Mesendoderm (in vitro differentiated cells): ENCODE data around the gene C9orf78.

ENCODE experiments used
- DNase-seq: peaks from one replicate; pipeline ENCODE4 v3.0.0; 2013
- H2AK5ac ChIP-seq: 2 replicates; pipeline ENCODE4 v1.6.1; 2013; ENCODE audit warnings: low read length, inconsistent platforms
- H2BK120ac ChIP-seq: 2 replicates; pipeline ENCODE4 v1.6.1; 2013; ENCODE audit warnings: low read depth, mild to moderate bottlenecking, low read length, moderate library complexity, mixed read lengths
- H2BK15ac ChIP-seq: replicated peaks from 2 replicates; pipeline ENCODE4 v1.6.1; 2013; ENCODE audit warnings: low read depth, mild to moderate bottlenecking, moderate library complexity
- H2BK5ac ChIP-seq: 2 replicates; pipeline ENCODE4 v1.6.1; 2013; ENCODE audit warnings: low read length, inconsistent platforms
- H3K18ac ChIP-seq: 2 replicates; pipeline ENCODE4 v1.6.1; 2013; ENCODE audit warnings: mild to moderate bottlenecking, low read length, mixed read lengths
- H3K23ac ChIP-seq: one replicate; pipeline ENCODE4 v1.6.1; 2013; ENCODE audit warnings: low read length
- H3K27ac ChIP-seq: 2 replicates; pipeline ENCODE4 v1.5.1; 2013; ENCODE audit warnings: low read depth, mild to moderate bottlenecking, inconsistent platforms, low read length, moderate library complexity
- H3K27me3 ChIP-seq: 2 replicates; pipeline ENCODE4 v1.6.1; 2013; ENCODE audit warnings: low read length, control low read depth, mild to moderate bottlenecking, inconsistent platforms; ENCODE audit not compliant: insufficient read depth, poor library complexity
- H3K36me3 ChIP-seq: 2 replicates; pipeline ENCODE4 v1.6.1; 2013; ENCODE audit warnings: low read length, inconsistent platforms; ENCODE audit not compliant: control insufficient read depth, insufficient read depth
- H3K4ac ChIP-seq: one replicate; pipeline ENCODE4 v1.6.1; 2013; ENCODE audit warnings: low read depth, mild to moderate bottlenecking, low read length, moderate library complexity
- H3K4me1 ChIP-seq: 2 replicates; pipeline ENCODE4 v1.6.1; 2013; ENCODE audit warnings: low read depth, low read length, inconsistent platforms; ENCODE audit not compliant: control insufficient read depth
- H3K4me2 ChIP-seq: 2 replicates; pipeline ENCODE4 v1.6.1; 2013; ENCODE audit warnings: low read length
- H3K4me3 ChIP-seq: 2 replicates; pipeline ENCODE4 v1.5.1; 2013; ENCODE audit warnings: mild to moderate bottlenecking, low read length
- H3K56ac ChIP-seq: one replicate; pipeline ENCODE4 v1.6.1; 2013; ENCODE audit warnings: low read length
- H3K79me1 ChIP-seq: 2 replicates; pipeline ENCODE4 v1.6.1; 2013; ENCODE audit warnings: low read length, inconsistent platforms
- H3K79me2 ChIP-seq: 2 replicates; pipeline ENCODE4 v1.6.1; 2013; ENCODE audit warnings: mild to moderate bottlenecking, low read length; ENCODE audit not compliant: control insufficient read depth, insufficient read depth
- H3K9ac ChIP-seq: 2 replicates; pipeline ENCODE4 v1.6.1; 2013; ENCODE audit warnings: low read length, inconsistent platforms
- H4K5ac ChIP-seq: one replicate; pipeline ENCODE4 v1.6.1; 2013; ENCODE audit warnings: low read length
- H4K8ac ChIP-seq: one replicate; pipeline ENCODE4 v1.6.1; 2013; ENCODE audit warnings: low read depth, mild to moderate bottlenecking, control low read depth, low read length, moderate library complexity
- whole genome bisulfite sequencing: extraction: QIAGEN DNeasy Blood & Tissue Kit; methylation state at CpG from one replicate; pipeline ENCODE4 v1.1.7; 2013; ENCODE audit warnings: low lambda C conversion rate, missing lambda C conversion rate; ENCODE audit not compliant: insufficient coverage; ENCODE audit errors: extremely low coverage; 5-methylcytosine and 5-hydroxymethylcytosine counted together

Gene C9orf78

GRCh38 chr9:129857207-129857606 is 22.1 kb upstream of the C9orf78 start:
- Histone ChIP-seq H3K36me3 (no peaks in the 10 kb centered on the region), H4K5ac (no peak overlapping the region), H3K4ac (no peak overlapping the region), H4K8ac (no peak overlapping the region), H3K4me1 (no peaks in the 10 kb centered on the region), H2BK5ac (no peak overlapping the region), H2BK120ac (no peak overlapping the region), H3K18ac (no peak overlapping the region), H3K27me3 (no peaks in the 10 kb centered on the region), H3K4me3 (no peak overlapping the region), H3K9ac (no peak overlapping the region), H3K79me1 (no peaks in the 10 kb centered on the region), H2BK15ac (no peak overlapping the region), H3K79me2 (no peaks in the 10 kb centered on the region), H2AK5ac (no peak overlapping the region), H3K27ac (no peak overlapping the region), H3K56ac (no peak overlapping the region), H3K4me2 (no peak overlapping the region), H3K23ac (no peak overlapping the region)
- WGBS: no CpG with 5 or more reads among the region's 7 CpGs
- DNase-seq: no peak

- Histone ChIP-seq H3K27me3 (no peaks in the 10 kb centered on the region), H3K79me1 (no peaks in the 10 kb centered on the region), H2AK5ac (no peak overlapping the region), H3K23ac (no peak overlapping the region), H3K4ac (no peak overlapping the region), H3K36me3 (no peaks in the 10 kb centered on the region), H3K56ac (no peak overlapping the region), H3K4me2 (no peak overlapping the region), H2BK15ac (no peak overlapping the region), H3K27ac (no peak overlapping the region), H2BK120ac (no peak overlapping the region), H3K79me2 (no peaks in the 10 kb centered on the region), H4K8ac (no peak overlapping the region), H2BK5ac (no peak overlapping the region), H3K4me3 (no peak overlapping the region), H3K9ac (no peak overlapping the region), H4K5ac (no peak overlapping the region), H3K4me1 (no peaks in the 10 kb centered on the region), H3K18ac (no peak overlapping the region)
- no peak for DNase-seq
- no CpG with 5 or more reads among the region's 4 CpGs for WGBS
Observed at GRCh38 chr9:129854588-129855110, 19.6 kb upstream of the C9orf78 start.

- Histone ChIP-seq H3K27me3 (no peaks in the 10 kb centered on the region), H3K4ac (no peak overlapping the region), H3K27ac (no peak overlapping the region), H2AK5ac (no peak overlapping the region), H3K4me2 (no peak overlapping the region), H3K79me2 (no peaks in the 10 kb centered on the region), H2BK120ac (no peak overlapping the region), H3K18ac (no peak overlapping the region), H3K4me3 (no peak overlapping the region), H3K23ac (no peak overlapping the region), H4K8ac (no peak overlapping the region), H2BK15ac (no peak overlapping the region), H3K56ac (no peak overlapping the region), H4K5ac (no peak overlapping the region), H3K36me3 (no peaks in the 10 kb centered on the region), H3K4me1 (no peaks in the 10 kb centered on the region), H3K79me1 (no peaks in the 10 kb centered on the region), H2BK5ac (no peak overlapping the region), H3K9ac (no peak overlapping the region)
- WGBS: no CpG with 5 or more reads among the region's 3 CpGs
- no peak for DNase-seq
Observed at GRCh38 chr9:129853614-129854013, 18.5 kb upstream of the C9orf78 start.

- Histone ChIP-seq H2BK120ac (no peak overlapping the region), H4K8ac (no peak overlapping the region), H2BK15ac (no peak overlapping the region), H3K79me2 (no peaks in the 10 kb centered on the region), H3K23ac (no peak overlapping the region), H4K5ac (no peak overlapping the region), H3K79me1 (no peaks in the 10 kb centered on the region), H3K27me3 (no peaks in the 10 kb centered on the region), H3K56ac (no peak overlapping the region), H3K18ac (no peak overlapping the region), H3K4me3 (no peak overlapping the region), H3K36me3 (no peaks in the 10 kb centered on the region), H3K9ac (no peak overlapping the region), H3K4ac (no peak overlapping the region), H2BK5ac (no peak overlapping the region), H3K4me1 (no peaks in the 10 kb centered on the region), H3K27ac (no peak overlapping the region), H2AK5ac (no peak overlapping the region), H3K4me2 (no peak overlapping the region)
- DNase-seq: no peak
- WGBS: no CpG with 5 or more reads among the region's 5 CpGs
Observed at GRCh38 chr9:129852579-129852978, 17.5 kb upstream of the C9orf78 start.

GRCh38 chr9:129851821-129852220 is 16.7 kb upstream of the C9orf78 start:
- no peaks in the 10 kb centered on the region for H3K36me3 ChIP-seq
- H3K79me2 ChIP-seq: no peaks in the 10 kb centered on the region
- H3K27me3 ChIP-seq: no peaks in the 10 kb centered on the region
- no peak overlapping the region for H2BK120ac ChIP-seq
- no peak overlapping the region for H4K8ac ChIP-seq
- no peak overlapping the region for H3K18ac ChIP-seq
- no CpG with 5 or more reads among the region's 5 CpGs for WGBS
- no peak for DNase-seq
- no peak overlapping the region for H2BK5ac ChIP-seq
- no peak overlapping the region for H3K4me3 ChIP-seq
- no peak overlapping the region for H3K4me2 ChIP-seq
- H3K79me1 ChIP-seq: no peaks in the 10 kb centered on the region
- no peak overlapping the region for H3K23ac ChIP-seq
- H3K4ac ChIP-seq: no peak overlapping the region
- no peak overlapping the region for H4K5ac ChIP-seq
- no peaks in the 10 kb centered on the region for H3K4me1 ChIP-seq
- no peak overlapping the region for H2BK15ac ChIP-seq
- H3K27ac ChIP-seq: no peak overlapping the region
- H3K56ac ChIP-seq: no peak overlapping the region
- no peak overlapping the region for H3K9ac ChIP-seq
- no peak overlapping the region for H2AK5ac ChIP-seq

- no peak overlapping the region for H3K56ac ChIP-seq
- no peak overlapping the region for H3K4me2 ChIP-seq
- no peaks in the 10 kb centered on the region for H3K27me3 ChIP-seq
- H2BK120ac ChIP-seq: no peak overlapping the region
- H3K23ac ChIP-seq: no peak overlapping the region
- no peak overlapping the region for H4K5ac ChIP-seq
- H4K8ac ChIP-seq: no peak overlapping the region
- H2BK5ac ChIP-seq: no peak overlapping the region
- DNase-seq: no peak
- no peaks in the 10 kb centered on the region for H3K79me2 ChIP-seq
- H3K18ac ChIP-seq: no peak overlapping the region
- no peak overlapping the region for H3K4me3 ChIP-seq
- no peaks in the 10 kb centered on the region for H3K4me1 ChIP-seq
- WGBS: no CpG with 5 or more reads among the region's 6 CpGs
- no peak overlapping the region for H2BK15ac ChIP-seq
- no peak overlapping the region for H3K4ac ChIP-seq
- no peaks in the 10 kb centered on the region for H3K79me1 ChIP-seq
- H3K36me3 ChIP-seq: no peaks in the 10 kb centered on the region
- H2AK5ac ChIP-seq: no peak overlapping the region
- no peak overlapping the region for H3K27ac ChIP-seq
- H3K9ac ChIP-seq: no peak overlapping the region
Observed at GRCh38 chr9:129850821-129851550, 15.9 kb upstream of the C9orf78 start.
